ENCODE results near the gene PRRT4.

PRRT4 gene

GRCh38 chr7:128394904-128395496 is 33.5 kb upstream of the PRRT4 start:
- no peak for DNase-seq

- DNase-seq: no peak
Observed at GRCh38 chr7:128393526-128394330, 32.2 kb upstream of the PRRT4 start.

GRCh38 chr7:128392446-128393327 is 31.2 kb upstream of the PRRT4 start:
- DNase-seq: no peak

- DNase-seq: no peak
Observed at GRCh38 chr7:128391805-128392204, 30.3 kb upstream of the PRRT4 start.

- no peak for DNase-seq
Observed at GRCh38 chr7:128390871-128391565, 29.5 kb upstream of the PRRT4 start.

- DNase-seq: no peak
Observed at GRCh38 chr7:128389618-128390329, 28.3 kb upstream of the PRRT4 start.

GRCh38 chr7:128389085-128389617 is 27.7 kb upstream of the PRRT4 start:
- DNase-seq: no peak

- DNase-seq: no peak
Observed at GRCh38 chr7:128388145-128388485, 26.6 kb upstream of the PRRT4 start.

GRCh38 chr7:128387216-128388144 is 26.0 kb upstream of the PRRT4 start:
- peak; percentile 53 to 69 for DNase-seq

- no peak for DNase-seq
Observed at GRCh38 chr7:128385988-128386925, 24.8 kb upstream of the PRRT4 start.

GRCh38 chr7:128384726-128385125 is 23.2 kb upstream of the PRRT4 start:
- no peak for DNase-seq

GRCh38 chr7:128383776-128384175 is 22.3 kb upstream of the PRRT4 start:
- DNase-seq: no peak

GRCh38 chr7:128381161-128381821 is 19.8 kb upstream of the PRRT4 start:
- DNase-seq: peak in 1 of 2 experiments; percentile 32

GRCh38 chr7:128380483-128381106 is 19.1 kb upstream of the PRRT4 start:
- DNase-seq: no peak

GRCh38 chr7:128379900-128380479 is 18.5 kb upstream of the PRRT4 start:
- DNase-seq: no peak

GRCh38 chr7:128378637-128379036 is 17.1 kb upstream of the PRRT4 start:
- DNase-seq: no peak

GRCh38 chr7:128376077-128376476 is 14.6 kb upstream of the PRRT4 start:
- DNase-seq: no peak

- DNase-seq: no peak
Observed at GRCh38 chr7:128374041-128374440, 12.6 kb upstream of the PRRT4 start.
